AG10803 (cell line): Measurements from ENCODE around the gene BRMS1L.

Experiments used
- DNase-seq: peaks from one replicate; pipeline ENCODE4 v3.0.0; 2010; ENCODE audit warnings: low read depth
- H3K4me3 ChIP-seq: 2 replicates; pipeline ENCODE4 v1.5.1; 2011; ENCODE audit warnings: mild to moderate bottlenecking, low read length, control low read depth
- CTCF ChIP-seq: conservative IDR thresholded peaks from 2 replicates; pipeline ENCODE4 v1.5.1; 2011; ENCODE audit warnings: mild to moderate bottlenecking, low read length, control low read depth, inconsistent platforms

Gene BRMS1L

GRCh38 chr14:35861204-35861868, 35.2 kb downstream of the BRMS1L start:
- TF ChIP-seq CTCF = no peak
- DNase-seq = no peak
- H3K4me3 ChIP-seq = no peak overlapping the region

- no peak overlapping the region for H3K4me3 ChIP-seq
- DNase-seq = no peak
- TF ChIP-seq CTCF = no peak
These were observed 39.6 kb downstream of the BRMS1L start for GRCh38 chr14:35865611-35866324.

GRCh38 chr14:35866595-35867279, 40.6 kb downstream of the BRMS1L start:
- no peak for DNase-seq
- TF ChIP-seq CTCF = no peak
- no peak overlapping the region for H3K4me3 ChIP-seq

DNA sequence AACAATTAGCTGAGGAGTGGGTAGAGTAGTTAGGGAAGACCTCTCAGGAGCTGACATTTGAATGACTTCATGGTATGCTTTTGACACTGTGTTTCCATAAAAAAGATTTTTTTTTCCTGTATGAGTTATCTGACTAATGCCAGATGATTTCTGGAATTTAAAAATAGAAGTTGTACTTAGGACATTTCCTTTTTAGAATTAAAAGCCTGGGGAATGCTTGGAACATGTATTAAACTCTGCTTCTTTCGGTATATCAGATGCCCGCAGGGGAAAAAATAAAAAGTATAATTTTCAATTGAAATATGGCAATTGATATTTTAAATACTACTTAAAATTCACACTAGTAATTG, 41.1 kb downstream of the BRMS1L start:
- H3K4me3 ChIP-seq = no peak overlapping the region
- no peak for DNase-seq
- no peak for TF ChIP-seq CTCF

DNA sequence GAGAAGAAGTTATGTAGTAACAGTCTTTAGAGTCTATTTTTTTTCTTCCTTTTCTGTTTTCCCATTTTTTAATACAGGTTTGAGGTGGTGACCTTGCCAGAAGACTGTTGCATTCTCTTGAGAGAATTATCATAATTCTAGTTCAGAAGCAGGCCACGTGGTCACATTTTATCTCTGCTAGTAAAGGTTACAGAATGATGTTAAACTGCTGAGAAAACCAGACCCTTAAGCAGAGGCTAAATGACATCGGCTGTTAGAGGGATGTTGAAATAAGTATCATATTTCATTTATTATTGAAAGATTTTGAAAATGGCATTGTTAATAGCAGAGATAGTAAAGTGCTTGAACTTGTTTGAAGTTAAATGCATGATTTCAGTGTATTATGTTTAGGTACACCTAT, 49.2 kb downstream of the BRMS1L start:
- no peak overlapping the region for H3K4me3 ChIP-seq
- no peak for DNase-seq
- no peak for TF ChIP-seq CTCF

GRCh38 chr14:35877276-35877675, 51.1 kb downstream of the BRMS1L start:
- TF ChIP-seq CTCF = no peak
- no peak for DNase-seq
- H3K4me3 ChIP-seq = no peak overlapping the region
